ENCODE results near the gene FADS6.

DNA sequence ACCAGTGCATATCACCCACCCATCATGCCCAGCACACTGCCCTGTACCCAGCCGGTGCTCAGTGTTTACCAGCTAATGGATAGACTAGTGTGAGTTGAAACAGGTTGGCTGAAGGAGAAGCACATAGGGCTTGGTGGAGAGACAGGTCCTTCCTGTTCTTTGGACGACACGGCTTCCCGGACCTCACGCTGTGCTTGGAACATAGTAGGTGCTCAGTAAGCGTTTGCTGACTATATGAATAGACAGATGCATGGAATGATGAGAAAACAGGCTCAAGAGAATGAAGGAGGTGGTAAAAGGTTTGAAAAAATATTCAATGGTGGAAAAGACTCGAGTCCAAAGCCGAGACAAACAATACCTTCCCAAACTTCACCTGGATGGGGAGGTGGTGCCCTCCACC lies 6.8 kb upstream of the FADS6 start:
- TF ChIP-seq ZNF274 (IDR thresholded peaks at IDR 0.05; ENCODE audit: low read depth, low read length) (no peak), SUZ12 (IDR thresholded peaks at IDR 0.05; ENCODE audit: extremely low read depth, insufficient read depth, insufficient read length) (no peak), YY1 (IDR thresholded peaks at IDR 0.05; ENCODE audit: insufficient read depth, insufficient read length) (no peak)
